Measurements from ENCODE around the gene FRMD7.

The FRMD7 gene

DNA sequence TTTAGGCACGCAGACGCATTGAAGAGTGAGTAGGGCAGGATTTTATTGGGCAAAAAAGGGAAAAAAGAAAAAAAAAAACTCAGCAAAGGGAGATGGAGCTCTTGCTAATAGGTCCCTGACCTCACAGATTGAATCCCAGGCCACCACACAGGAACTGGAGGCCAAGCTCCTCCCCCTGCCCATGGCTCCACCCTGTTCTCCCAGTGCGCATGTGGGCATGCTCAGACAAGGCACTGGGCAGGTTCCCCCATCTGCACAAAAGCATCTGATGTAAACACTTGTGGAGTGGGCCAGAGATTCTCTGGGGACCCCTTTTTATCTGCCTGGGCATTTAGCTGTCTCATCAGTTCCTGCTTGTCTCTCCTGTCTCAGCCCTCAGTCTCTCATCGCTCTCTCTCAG lies 9.5 kb downstream of the FRMD7 start:
- Histone ChIP-seq H3K4me2 (ENCODE audit: low read length) (no peak overlapping the region), H3K27me3 (ENCODE audit: control insufficient read depth, insufficient read depth, low read length) (no peaks in the 10 kb centered on the region), H3K36me3 (ENCODE audit: control insufficient read depth, insufficient read depth, low read length) (no peaks in the 10 kb centered on the region), H2AFZ (no peak overlapping the region), H3K4me3 (ENCODE audit: low read depth, low read length) (no peak overlapping the region), H3K27ac (no peak overlapping the region), H3K4me1 (no peaks in the 10 kb centered on the region), H3K9me3 (ENCODE audit: control insufficient read depth, low read length) (no peaks in the 10 kb centered on the region), H3K9ac (no peak overlapping the region), H3K79me2 (no peaks in the 10 kb centered on the region)
- TF ChIP-seq, protein P1, sequence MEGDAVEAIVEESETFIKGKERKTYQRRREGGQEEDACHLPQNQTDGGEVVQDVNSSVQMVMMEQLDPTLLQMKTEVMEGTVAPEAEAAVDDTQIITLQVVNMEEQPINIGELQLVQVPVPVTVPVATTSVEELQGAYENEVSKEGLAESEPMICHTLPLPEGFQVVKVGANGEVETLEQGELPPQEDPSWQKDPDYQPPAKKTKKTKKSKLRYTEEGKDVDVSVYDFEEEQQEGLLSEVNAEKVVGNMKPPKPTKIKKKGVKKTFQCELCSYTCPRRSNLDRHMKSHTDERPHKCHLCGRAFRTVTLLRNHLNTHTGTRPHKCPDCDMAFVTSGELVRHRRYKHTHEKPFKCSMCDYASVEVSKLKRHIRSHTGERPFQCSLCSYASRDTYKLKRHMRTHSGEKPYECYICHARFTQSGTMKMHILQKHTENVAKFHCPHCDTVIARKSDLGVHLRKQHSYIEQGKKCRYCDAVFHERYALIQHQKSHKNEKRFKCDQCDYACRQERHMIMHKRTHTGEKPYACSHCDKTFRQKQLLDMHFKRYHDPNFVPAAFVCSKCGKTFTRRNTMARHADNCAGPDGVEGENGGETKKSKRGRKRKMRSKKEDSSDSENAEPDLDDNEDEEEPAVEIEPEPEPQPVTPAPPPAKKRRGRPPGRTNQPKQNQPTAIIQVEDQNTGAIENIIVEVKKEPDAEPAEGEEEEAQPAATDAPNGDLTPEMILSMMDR (IDR thresholded peaks at IDR 0.05), result no peak

GRCh38 chrX:132115792-132116191 lies 12.0 kb downstream of the FRMD7 start:
- no peaks in the 10 kb centered on the region for H3K27me3 ChIP-seq (ENCODE audit: control insufficient read depth, insufficient read depth, low read length)
- H3K36me3 ChIP-seq (ENCODE audit: control insufficient read depth, insufficient read depth, low read length), result no peaks in the 10 kb centered on the region
- no peak overlapping the region for H3K4me3 ChIP-seq (ENCODE audit: low read depth, low read length)
- no peak overlapping the region for H3K27ac ChIP-seq
- no peaks in the 10 kb centered on the region for H3K4me1 ChIP-seq
- no peak overlapping the region for H3K9ac ChIP-seq
- H3K4me2 ChIP-seq (ENCODE audit: low read length), result no peak overlapping the region
- H3K9me3 ChIP-seq (ENCODE audit: control insufficient read depth, low read length), result no peaks in the 10 kb centered on the region
- TF ChIP-seq, protein P1 (IDR thresholded peaks at IDR 0.05), result no peak
- H2AFZ ChIP-seq, result no peak overlapping the region
- no peaks in the 10 kb centered on the region for H3K79me2 ChIP-seq

DNA sequence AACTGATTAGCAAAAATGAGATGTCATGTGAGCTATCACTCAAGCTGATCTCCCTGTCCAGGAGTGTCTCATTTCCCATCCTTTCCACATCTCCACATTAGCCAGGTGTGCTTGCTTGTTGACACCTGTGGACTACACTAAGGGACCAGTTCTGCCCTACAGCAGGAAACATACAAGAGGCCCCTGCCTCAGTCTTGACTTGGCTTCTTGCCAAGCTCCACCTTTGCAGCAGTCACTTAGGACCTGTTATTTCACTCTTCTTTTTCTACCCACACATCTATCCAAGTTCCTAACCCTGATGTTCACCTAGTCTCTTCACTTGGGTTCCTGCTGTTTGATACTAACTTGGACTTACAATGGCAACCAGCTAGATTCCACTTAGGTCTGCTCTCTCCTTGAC lies 13.2 kb downstream of the FRMD7 start:
- Histone ChIP-seq H3K36me3 (ENCODE audit: control insufficient read depth, insufficient read depth, low read length) (no peaks in the 10 kb centered on the region), H3K79me2 (no peaks in the 10 kb centered on the region)
- TF ChIP-seq, protein P1 (IDR thresholded peaks at IDR 0.05), result no peak

DNA sequence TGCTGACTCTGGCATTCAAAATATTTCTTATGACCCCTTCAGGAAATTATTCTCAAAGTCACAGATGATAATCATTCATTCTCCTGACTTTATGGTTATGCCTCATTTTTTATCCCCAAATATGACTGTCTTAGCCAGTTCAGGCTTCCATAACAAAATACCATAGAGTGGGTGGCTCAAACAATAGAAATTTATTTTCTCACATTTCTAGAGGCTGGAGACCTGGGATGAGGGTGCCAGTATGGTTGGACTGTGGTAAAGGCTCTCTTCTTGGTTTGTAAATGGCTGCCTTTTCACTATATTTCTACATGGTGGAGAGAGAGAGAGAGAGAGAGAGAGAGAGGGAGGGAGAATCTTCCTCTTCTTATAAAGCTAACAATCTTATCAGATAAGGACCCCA lies 20.5 kb downstream of the FRMD7 start:
- H3K27me3 ChIP-seq (ENCODE audit: control insufficient read depth, insufficient read depth, low read length), result no peaks in the 10 kb centered on the region
- H3K9ac ChIP-seq, result no peak overlapping the region
- H3K36me3 ChIP-seq (ENCODE audit: control insufficient read depth, insufficient read depth, low read length), result no peaks in the 10 kb centered on the region
- no peaks in the 10 kb centered on the region for H3K9me3 ChIP-seq (ENCODE audit: control insufficient read depth, low read length)
- H2AFZ ChIP-seq, result no peak overlapping the region
- no peak overlapping the region for H3K4me3 ChIP-seq (ENCODE audit: low read depth, low read length)
- H3K79me2 ChIP-seq, result no peaks in the 10 kb centered on the region
- no peaks in the 10 kb centered on the region for H3K4me1 ChIP-seq
- TF ChIP-seq, protein P1 (IDR thresholded peaks at IDR 0.05), result no peak
- H3K4me2 ChIP-seq (ENCODE audit: low read length), result no peak overlapping the region
- no peak overlapping the region for H3K27ac ChIP-seq

More for the DNA sequence above, 13.2 kb downstream of the FRMD7 start:
- no peak overlapping the region for H3K4me3 ChIP-seq (ENCODE audit: low read depth, low read length)
- H3K27ac ChIP-seq, result no peak overlapping the region
- no peak overlapping the region for H3K9ac ChIP-seq
- H3K4me2 ChIP-seq (ENCODE audit: low read length), result no peak overlapping the region
- no peak overlapping the region for H2AFZ ChIP-seq
- no peaks in the 10 kb centered on the region for H3K9me3 ChIP-seq (ENCODE audit: control insufficient read depth, low read length)
- H3K4me1 ChIP-seq, result no peaks in the 10 kb centered on the region
- H3K27me3 ChIP-seq (ENCODE audit: control insufficient read depth, insufficient read depth, low read length), result no peaks in the 10 kb centered on the region

DNA sequence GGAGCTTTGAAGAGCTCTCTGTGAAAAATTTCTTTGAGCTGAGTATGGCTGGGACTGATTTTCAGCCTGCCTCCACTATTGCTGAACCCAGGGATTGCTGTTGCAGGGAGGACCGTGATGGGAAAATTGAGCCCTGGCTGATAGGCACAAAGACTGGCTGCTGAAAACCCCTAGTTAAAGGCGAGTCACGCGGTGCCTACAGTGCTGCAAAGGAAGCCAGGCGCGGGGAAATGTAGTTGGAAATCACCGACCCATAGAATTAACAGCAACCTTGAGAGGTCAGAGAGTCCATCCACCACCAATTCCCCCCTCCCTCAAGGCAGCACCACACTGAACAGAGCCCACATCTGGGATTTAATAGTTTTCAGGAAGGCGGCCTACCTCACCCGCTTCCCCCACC lies 26.0 kb downstream of the FRMD7 start:
- H3K27me3 ChIP-seq (ENCODE audit: control insufficient read depth, insufficient read depth, low read length), result no peaks in the 10 kb centered on the region
- TF ChIP-seq, protein P1 (IDR thresholded peaks at IDR 0.05), result no peak
- no peaks in the 10 kb centered on the region for H3K79me2 ChIP-seq

More for the DNA sequence above, 26.0 kb downstream of the FRMD7 start:
- Histone ChIP-seq H3K9ac (no peak overlapping the region), H3K9me3 (ENCODE audit: control insufficient read depth, low read length) (no peaks in the 10 kb centered on the region), H3K4me1 (no peaks in the 10 kb centered on the region), H3K4me2 (ENCODE audit: low read length) (no peak overlapping the region), H2AFZ (no peak overlapping the region), H3K36me3 (ENCODE audit: control insufficient read depth, insufficient read depth, low read length) (no peaks in the 10 kb centered on the region), H3K4me3 (ENCODE audit: low read depth, low read length) (no peak overlapping the region), H3K27ac (no peak overlapping the region)

All from parathyroid adenoma (tissue), 2 donors.